HG03575 (cell line): ENCODE data around the gene NT5DC4.

Experiments
- ATAC-seq: cut with Tn5 transposase; IDR thresholded peaks from one replicate; pipeline ENCODE4 v1.9.1; 2021; ENCODE audit not compliant: unreplicated experiment, insufficient number of reproducible peaks, low FRiP score; ENCODE audit errors: extremely low read depth

NT5DC4 gene

GRCh38 chr2:112718863-112719370 is 1.9 kb upstream of the NT5DC4 start:
- no peak for ATAC-seq

- ATAC-seq = no peak
Observed at GRCh38 chr2:112721819-112722522, 1.2 kb downstream of the NT5DC4 start.

GRCh38 chr2:112722816-112723546 is 2.2 kb downstream of the NT5DC4 start:
- no peak for ATAC-seq

- no peak for ATAC-seq
Observed at GRCh38 chr2:112723547-112723940, 2.7 kb downstream of the NT5DC4 start.

- ATAC-seq = no peak
Observed at GRCh38 chr2:112723995-112724394, 3.2 kb downstream of the NT5DC4 start.

- no peak for ATAC-seq
Observed at GRCh38 chr2:112724591-112725525, 4.0 kb downstream of the NT5DC4 start.

- no peak for ATAC-seq
Observed at GRCh38 chr2:112725545-112726457, 5.0 kb downstream of the NT5DC4 start.

- ATAC-seq = no peak
Observed at GRCh38 chr2:112726487-112727190, 5.8 kb downstream of the NT5DC4 start.

GRCh38 chr2:112727276-112728028 is 6.6 kb downstream of the NT5DC4 start:
- no peak for ATAC-seq

GRCh38 chr2:112728029-112728362 is 7.2 kb downstream of the NT5DC4 start:
- no peak for ATAC-seq

GRCh38 chr2:112728378-112729175 is 7.8 kb downstream of the NT5DC4 start:
- no peak for ATAC-seq

- ATAC-seq = no peak
Observed at GRCh38 chr2:112730216-112730615, 9.4 kb downstream of the NT5DC4 start.

- no peak for ATAC-seq
Observed at GRCh38 chr2:112730791-112731190, 10.0 kb downstream of the NT5DC4 start.

GRCh38 chr2:112731479-112731878 is 10.7 kb downstream of the NT5DC4 start:
- no peak for ATAC-seq

- no peak for ATAC-seq
Observed at GRCh38 chr2:112733456-112733855, 12.6 kb downstream of the NT5DC4 start.

- ATAC-seq = no peak
Observed at GRCh38 chr2:112733871-112734270, 13.1 kb downstream of the NT5DC4 start.
